Choroid plexus epithelial cell (primary cell): ENCODE results near the gene LAMA4.
"Not testable (repeated sequence)": the region's sequence is repeated elsewhere in the genome, so short reads cannot be mapped to it uniquely, and the experiment has no call there.

Experiments used
- DNase-seq: peaks from one replicate; pipeline ENCODE4 v3.0.0-alpha.2; 2010; ENCODE audit warnings: low read depth
- H3K4me3 ChIP-seq: 2 replicates; pipeline ENCODE4 v1.5.1; 2011; ENCODE audit warnings: low read depth, mild to moderate bottlenecking, control low read depth, low read length, moderate library complexity
- CTCF ChIP-seq: conservative IDR thresholded peaks from 2 replicates; pipeline ENCODE4 v1.5.1; 2011; ENCODE audit warnings: low read depth, mild to moderate bottlenecking, control low read depth, inconsistent platforms, low read length, moderate library complexity

LAMA4 gene

GRCh38 chr6:112204350-112204706 lies 50.0 kb downstream of the LAMA4 start:
- no peak for DNase-seq
- no peak for TF ChIP-seq CTCF

GRCh38 chr6:112203577-112204349 lies 50.6 kb downstream of the LAMA4 start:
- no peak for TF ChIP-seq CTCF
- H3K4me3 ChIP-seq = no peak overlapping the region
- peak; percentile 95 for DNase-seq

More at GRCh38 chr6:112204350-112204706, 50.0 kb downstream of the LAMA4 start:
- H3K4me3 ChIP-seq = no peak overlapping the region

- DNase-seq = peak; percentile 85
- H3K4me3 ChIP-seq = no peak overlapping the region
- no peak for TF ChIP-seq CTCF
Measured at GRCh38 chr6:112202639-112203341, 51.6 kb downstream of the LAMA4 start.

GRCh38 chr6:112200185-112200914 lies 54.0 kb downstream of the LAMA4 start:
- not testable (repeated sequence) for DNase-seq, H3K4me3 ChIP-seq

- no peak for DNase-seq
- TF ChIP-seq CTCF = no peak
- H3K4me3 ChIP-seq = no peak overlapping the region
Measured at GRCh38 chr6:112199001-112199403, 55.4 kb downstream of the LAMA4 start.

- no peak overlapping the region for H3K4me3 ChIP-seq
- no peak for DNase-seq
- TF ChIP-seq CTCF = no peak
Measured at GRCh38 chr6:112198582-112198981, 55.8 kb downstream of the LAMA4 start.

- no peak overlapping the region for H3K4me3 ChIP-seq
- DNase-seq = no peak
- TF ChIP-seq CTCF = no peak
Measured at GRCh38 chr6:112197636-112198035, 56.7 kb downstream of the LAMA4 start.
